HG02678 (cell line): ENCODE measurements around the gene OR5M11.
"Not testable (repeated sequence)": the region's sequence is repeated elsewhere in the genome, so short reads cannot be mapped to it uniquely, and the experiment has no call there.

Experiments used
- ATAC-seq: cut with Tn5 transposase; IDR thresholded peaks from one replicate; pipeline ENCODE4 v1.9.1; 2021; ENCODE audit warnings: mild to moderate bottlenecking, moderate library complexity; ENCODE audit not compliant: unreplicated experiment

Gene OR5M11

DNA sequence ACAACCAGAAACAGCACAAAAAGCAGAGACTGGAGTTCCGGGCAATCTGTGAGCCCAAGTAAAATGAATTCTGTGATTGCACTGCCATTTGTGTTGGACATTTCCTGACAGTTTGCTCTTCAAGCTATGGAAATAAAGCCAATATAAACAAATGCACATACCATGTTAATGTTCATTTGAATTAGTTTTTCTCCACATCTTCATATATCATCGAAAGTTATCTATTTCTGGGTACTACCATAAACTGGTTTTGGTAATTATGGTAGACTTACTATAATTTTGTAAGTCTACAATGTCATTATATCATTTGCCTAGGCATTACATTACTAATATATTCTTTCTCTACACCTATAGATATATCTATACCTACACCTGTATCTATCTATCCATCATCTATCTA is at the start of gene OR5M11:
Gene OR5M11 (minus strand): TSS at position 101 of the 400 bp plus-strand sequence. CDS start 0 bp downstream, at position 101.
- no peak for ATAC-seq

- not testable (repeated sequence) for ATAC-seq
These were observed 49.1 kb upstream of the OR5M11 start for GRCh38 chr11:56592088-56592717.

DNA sequence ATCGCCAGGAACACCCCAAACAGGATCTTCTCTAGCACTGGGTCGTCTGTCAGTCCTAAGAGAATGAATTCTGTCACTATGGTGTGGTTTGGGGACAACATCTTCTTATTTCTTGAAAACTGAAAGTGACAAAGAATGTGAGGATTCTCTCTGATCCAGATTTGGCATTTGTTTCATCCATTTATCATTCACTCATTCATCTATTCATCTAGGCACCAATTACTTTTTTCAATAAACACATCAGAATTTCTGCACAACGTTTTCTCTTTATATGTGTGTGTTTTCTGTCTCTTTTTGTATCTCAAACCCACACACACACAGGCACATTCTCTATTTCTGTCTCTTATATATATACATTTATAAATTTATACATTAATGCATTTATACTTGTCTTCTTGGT is 34.6 kb upstream of the OR5M11 start, which contains the start of gene OR5M10:
Gene OR5M10 (minus strand): TSS at position 101 of the 400 bp plus-strand sequence. CDS start 0 bp downstream, at position 101.
- no peak for ATAC-seq

- ATAC-seq = no peak
These were observed 15.5 kb upstream of the OR5M11 start for GRCh38 chr11:56558574-56558973.

GRCh38 chr11:56554691-56555090 is 11.6 kb upstream of the OR5M11 start:
- not testable (repeated sequence) for ATAC-seq

- ATAC-seq = no peak
These were observed 2.5 kb upstream of the OR5M11 start for GRCh38 chr11:56545531-56545930.

DNA sequence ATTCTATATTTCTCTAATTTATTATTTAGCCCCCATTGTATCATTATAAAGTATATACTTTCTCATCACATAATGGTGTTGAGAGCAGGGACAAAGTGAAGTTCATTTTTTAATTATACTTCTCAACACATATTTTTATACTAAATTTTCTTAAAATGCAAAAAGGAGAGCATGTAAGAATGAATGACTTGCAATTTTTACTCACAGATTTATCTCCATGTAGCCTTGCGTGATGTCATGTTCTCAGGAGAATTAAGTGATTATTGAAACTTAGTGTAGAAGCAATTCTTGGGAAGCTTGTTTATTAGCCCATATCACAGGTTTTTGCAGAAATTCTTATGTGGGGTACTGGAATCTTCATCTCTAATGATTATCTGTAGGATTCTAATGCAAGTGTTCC is 682 bp upstream of the OR5M11 start:
- ATAC-seq = no peak

GRCh38 chr11:56533054-56533740 is 9.9 kb downstream of the OR5M11 start:
- no peak for ATAC-seq

DNA sequence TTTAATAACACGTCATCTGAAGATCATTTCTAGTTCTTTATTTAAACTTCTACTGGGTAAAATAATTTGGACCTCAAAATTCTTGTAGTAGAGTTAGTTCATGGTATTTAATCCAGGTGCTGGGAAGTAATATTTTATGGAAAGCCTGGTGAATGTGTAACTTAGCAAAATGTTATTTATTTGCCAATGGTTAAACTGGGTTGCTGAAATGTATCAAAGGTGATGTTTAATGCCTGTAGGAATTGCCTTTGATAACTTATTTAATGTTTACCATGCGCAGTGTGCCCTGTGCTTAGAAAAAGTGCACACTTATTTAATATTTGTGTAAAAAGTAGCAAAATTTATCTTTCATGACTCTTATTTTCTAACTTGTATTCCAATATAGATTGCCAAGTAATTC is 11.2 kb downstream of the OR5M11 start:
- ATAC-seq = no peak

DNA sequence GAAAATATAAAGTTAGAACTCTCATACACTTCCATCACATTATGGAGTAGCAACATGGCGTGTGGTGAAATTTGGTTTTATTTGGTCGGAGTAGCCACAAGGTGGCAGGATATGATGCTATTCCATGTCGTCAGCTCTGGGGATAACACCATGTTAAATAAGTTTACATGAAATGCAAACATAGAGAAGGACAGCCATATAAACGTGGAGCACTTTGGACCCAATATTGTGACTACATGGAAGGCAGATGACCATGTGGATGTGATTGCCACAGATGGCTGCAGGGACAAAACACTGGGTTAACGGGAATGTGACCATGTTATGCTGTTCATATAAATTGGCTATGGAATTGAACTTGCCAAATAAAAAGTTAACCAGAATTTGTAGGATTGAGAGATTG is 21.0 kb downstream of the OR5M11 start:
- no peak for ATAC-seq

GRCh38 chr11:56513280-56513679 is 29.8 kb downstream of the OR5M11 start:
- no peak for ATAC-seq

DNA sequence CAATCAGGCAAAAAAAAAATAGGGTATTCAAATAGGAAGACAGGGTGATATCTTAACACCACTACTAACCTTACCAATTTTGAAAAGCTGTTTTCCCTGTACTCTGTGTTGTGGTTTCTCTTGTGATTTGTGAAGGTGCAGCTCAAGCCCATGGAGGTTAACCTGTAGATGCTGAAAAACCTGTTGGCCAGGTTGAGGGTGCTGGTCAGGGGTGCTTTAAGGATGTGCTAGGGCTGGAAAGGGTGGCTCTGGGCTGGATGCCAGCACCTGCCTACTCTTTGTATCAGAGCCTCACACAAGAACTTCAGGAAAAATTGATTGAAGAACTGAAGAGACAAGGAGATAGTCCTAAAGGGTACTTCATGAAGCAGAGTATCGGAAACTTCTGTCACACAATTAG is 33.6 kb downstream of the OR5M11 start:
- ATAC-seq = no peak

DNA sequence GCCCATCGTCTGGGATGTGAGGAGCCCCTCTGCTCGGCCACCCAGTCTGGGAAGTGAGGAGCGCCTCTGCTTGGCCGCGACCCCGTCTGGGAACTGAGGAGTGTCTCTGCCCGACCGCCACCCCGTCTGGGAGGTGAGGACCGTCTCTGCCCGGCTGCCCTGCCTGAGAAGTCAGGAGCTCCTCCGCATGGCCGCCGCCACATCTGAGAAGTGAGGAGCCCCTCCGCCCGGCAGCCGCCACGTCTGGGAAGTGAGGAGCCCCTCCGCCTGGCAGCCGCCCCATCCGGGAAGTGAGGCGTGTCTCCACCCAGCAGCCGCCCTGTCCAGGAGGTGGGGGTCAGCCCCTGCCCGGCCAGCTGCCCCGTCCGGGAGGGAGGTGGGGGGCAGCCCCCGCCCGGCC is 46.0 kb downstream of the OR5M11 start:
- no peak for ATAC-seq

- ATAC-seq = no peak
These were observed 47.9 kb downstream of the OR5M11 start for GRCh38 chr11:56495117-56495516.
